Activated T-cell treated with anti-CD3 and anti-CD28 coated beads, Interleukin-2, amount 50 U/mL, for 1 hour (primary cell): ENCODE data around the gene SDHD.
"Not testable (repeated sequence)": the region's sequence is repeated elsewhere in the genome, so short reads cannot be mapped to it uniquely, and the experiment has no call there.

Source experiments
- DNase-seq: peaks from one replicate; pipeline ENCODE4 v3.0.0-alpha.2; 2020

Gene SDHD

GRCh38 chr11:112086422-112087191, at the start of gene SDHD, which contains the start of gene TIMM8B:
TSS of gene SDHD (plus strand) at chr11:112086873. CDS start at chr11:112086908, 35 bp downstream.
TSS of gene TIMM8B (minus strand) at chr11:112086756. CDS start at chr11:112086723, 33 bp downstream.
- DNase-seq, result peak; percentile 93

GRCh38 chr11:112037527-112037926, 49.1 kb upstream of the SDHD start:
- no peak for DNase-seq

- DNase-seq, result no peak
Observed at GRCh38 chr11:112042161-112042960, 44.3 kb upstream of the SDHD start.

DNA sequence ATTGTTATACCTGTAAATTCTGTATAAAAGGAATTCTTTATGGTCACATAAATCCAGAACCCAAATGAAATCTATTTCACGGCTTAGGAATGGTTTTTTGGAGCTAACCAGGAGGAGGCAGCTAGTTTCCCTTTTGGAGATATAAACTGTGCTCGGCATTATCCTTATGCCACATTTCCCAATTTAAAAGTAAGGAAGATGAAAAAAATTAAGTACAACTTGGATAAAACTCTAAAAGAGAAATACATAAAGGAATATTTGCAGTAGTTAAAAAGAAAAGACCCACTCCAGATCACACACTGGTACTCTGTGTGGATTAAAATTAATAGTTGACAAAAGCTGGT, 43.7 kb upstream of the SDHD start:
- DNase-seq, result no peak

- no peak for DNase-seq
Observed at GRCh38 chr11:112044961-112045360, 41.7 kb upstream of the SDHD start.

GRCh38 chr11:112046647-112047046, 40.0 kb upstream of the SDHD start:
- DNase-seq, result not testable (repeated sequence)

DNA sequence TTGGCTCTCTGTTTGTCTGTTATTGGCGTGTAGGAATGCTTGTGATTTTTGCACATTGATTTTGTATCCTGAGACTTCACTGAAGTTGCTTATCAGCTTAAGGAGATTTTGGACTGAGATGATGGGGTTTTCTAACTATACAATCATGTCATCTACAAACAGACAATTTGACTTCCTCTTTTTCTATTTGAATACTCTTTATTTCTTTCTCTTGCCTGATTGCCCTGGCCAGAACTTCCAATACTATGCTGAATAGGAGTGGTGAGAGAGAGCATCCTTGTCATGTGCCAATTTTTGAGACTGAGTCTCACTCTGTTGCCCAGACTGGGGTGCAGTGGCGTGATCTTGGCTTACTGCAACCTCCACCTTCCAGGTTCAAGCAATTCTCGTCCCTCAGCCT, 38.4 kb upstream of the SDHD start:
- not testable (repeated sequence) for DNase-seq

- DNase-seq, result no peak
Observed at GRCh38 chr11:112049777-112050176, 36.9 kb upstream of the SDHD start.

DNA sequence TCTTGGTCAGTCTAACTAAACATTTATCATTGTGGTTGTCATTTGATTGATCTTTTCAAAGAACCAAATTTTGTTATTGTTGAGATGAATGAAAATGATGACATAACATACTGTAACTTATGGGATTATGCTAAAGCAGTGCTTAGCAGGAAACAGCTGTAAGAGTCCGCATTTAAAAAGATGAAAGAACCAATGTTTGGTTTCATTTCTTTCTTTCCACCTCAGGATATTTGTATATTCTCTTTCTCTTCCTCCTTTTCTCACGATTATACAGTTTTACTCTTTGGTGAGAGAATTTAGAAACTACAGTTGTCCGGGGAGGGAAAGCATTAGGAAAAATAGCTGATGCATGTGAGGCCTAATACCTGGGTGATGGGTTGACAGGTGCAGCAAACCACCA, 36.0 kb upstream of the SDHD start:
- DNase-seq, result no peak

GRCh38 chr11:112051768-112052167, 34.9 kb upstream of the SDHD start:
- DNase-seq, result no peak

- DNase-seq, result no peak
Observed at GRCh38 chr11:112057170-112057569, 29.5 kb upstream of the SDHD start.

- no peak for DNase-seq
Observed at GRCh38 chr11:112058103-112058502, 28.6 kb upstream of the SDHD start.

- no peak for DNase-seq
Observed at GRCh38 chr11:112062923-112063322, 23.8 kb upstream of the SDHD start.

GRCh38 chr11:112073941-112074811, 12.5 kb upstream of the SDHD start, which contains the start of the genes NKAPD1 and PIH1D2:
TSS of gene NKAPD1 (plus strand) at chr11:112074299. CDS start at chr11:112075575, 1,276 bp downstream.
TSS of gene PIH1D2 (minus strand) at chr11:112074017. CDS start at chr11:112073174, 843 bp downstream.
- peak; percentile 81 for DNase-seq

GRCh38 chr11:112082729-112083128, 3.9 kb upstream of the SDHD start:
- DNase-seq, result no peak

GRCh38 chr11:112085822-112086421, 751 bp upstream of the SDHD start:
- DNase-seq, result no peak

- no peak for DNase-seq
Observed at GRCh38 chr11:112087212-112087611, 539 bp downstream of the SDHD start.

- not testable (repeated sequence) for DNase-seq
Observed at GRCh38 chr11:112095302-112095701, 8.6 kb downstream of the SDHD start.

DNA sequence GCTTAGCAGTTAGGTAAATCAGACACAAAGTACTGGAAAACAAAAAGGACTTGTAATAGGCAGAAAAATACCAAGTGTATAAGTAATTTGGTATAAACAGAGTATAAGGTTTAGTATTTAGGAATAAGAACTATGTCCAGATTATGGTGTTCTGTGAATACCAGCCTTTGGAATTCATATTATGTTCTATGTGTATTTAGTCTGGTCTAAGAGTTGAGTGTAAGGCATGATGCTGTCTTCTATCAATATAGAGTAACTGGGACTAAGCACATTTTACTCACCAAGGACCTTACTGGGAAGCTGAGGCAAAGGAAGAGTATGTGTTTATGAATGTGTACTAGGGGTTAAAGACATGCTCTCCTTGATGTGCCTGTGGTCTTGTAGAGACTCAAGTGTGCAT, 9.5 kb downstream of the SDHD start:
- no peak for DNase-seq

- no peak for DNase-seq
Observed at GRCh38 chr11:112097734-112098528, 11.3 kb downstream of the SDHD start.

DNA sequence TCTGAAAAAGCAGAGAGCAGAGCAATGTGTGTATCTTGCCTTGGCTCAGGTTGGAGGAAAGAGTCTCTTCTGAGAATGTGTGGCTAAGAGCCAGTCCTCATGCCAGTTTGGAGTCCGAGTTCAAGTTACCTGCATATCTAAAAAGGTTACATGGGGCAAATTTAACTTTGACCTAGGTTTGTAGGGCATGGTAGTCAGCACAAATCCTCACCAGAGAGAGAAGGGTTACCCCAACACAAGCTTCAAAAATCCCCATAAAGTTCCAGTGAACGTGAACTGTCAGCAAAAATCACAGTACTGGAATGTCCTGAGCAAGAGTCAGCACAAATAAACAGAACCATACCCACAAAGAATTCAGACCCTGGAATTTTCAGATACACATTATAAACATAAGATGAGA, 13.8 kb downstream of the SDHD start:
- no peak for DNase-seq

DNA sequence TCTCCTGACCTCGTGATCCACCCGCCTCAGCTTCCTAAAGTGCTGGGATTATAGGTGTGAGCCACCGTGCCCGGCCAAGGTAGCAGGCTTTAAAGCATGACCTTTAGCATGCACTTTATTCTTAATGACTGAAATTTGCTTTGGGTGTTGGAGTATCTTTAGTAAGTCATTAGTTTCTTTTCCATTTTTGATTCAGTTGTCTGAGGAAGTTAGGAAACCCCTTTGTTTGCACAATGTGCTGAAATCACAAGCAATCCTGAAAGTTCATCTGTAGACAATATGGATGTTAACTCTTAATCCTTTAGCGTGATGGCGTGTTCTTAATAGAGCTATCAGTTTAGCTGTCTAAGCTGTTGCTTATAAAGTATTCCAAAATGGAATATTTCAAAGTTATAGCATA, 16.8 kb downstream of the SDHD start:
- no peak for DNase-seq
